Limb (tissue), 2 donors: ENCODE results near the gene HOXB6.
A peak's percentile ranks its signal among the peaks of the same experiment; 100 is the strongest.

Source experiments
- DNase-seq, 2 donors: peaks; one replicate each; pipeline ENCODE4 v3.0.0-alpha.2; 2016; ENCODE audit errors: extremely low spot score in 2 of 2

HOXB6 gene

DNA sequence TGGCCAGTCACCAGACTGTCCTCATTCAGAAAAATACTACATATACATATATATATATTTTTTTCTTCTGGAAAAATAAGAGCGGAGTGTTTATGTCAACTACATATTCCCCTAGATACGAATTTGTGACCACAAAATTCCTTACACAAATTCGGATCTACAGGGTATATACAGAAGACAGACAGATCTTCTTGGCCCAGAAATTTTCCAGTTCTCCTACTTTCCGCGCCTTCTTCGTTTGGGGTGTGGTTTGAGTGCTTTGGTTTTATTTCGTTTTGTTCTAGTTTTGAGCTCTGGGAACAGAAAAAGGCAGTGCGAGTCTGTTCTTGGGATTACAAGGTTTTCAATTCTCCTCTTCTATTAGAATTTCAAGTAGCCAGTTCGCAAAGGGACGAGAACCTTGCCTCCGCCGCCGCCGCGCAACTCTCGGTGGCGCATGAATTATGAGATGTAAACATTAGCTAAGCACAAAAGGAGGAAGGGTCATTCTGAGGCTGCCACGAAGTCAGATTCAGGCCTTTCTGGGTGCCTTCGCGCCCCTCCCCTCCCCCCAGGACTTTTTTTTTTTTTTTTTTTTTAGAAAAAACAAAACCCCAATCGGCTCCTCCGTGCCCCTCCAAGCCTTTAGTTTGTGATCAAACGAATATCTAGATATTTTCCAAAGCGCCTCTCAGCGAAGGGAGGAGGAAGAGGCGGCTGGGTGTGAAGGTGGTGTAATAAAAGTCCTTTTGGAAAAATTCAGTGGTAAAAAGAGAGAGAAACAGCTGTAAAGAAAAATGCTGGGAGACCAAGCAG is 24.8 kb downstream of the HOXB6 start:
- DNase-seq = peak in 1 of 2 donors; percentile 66

GRCh38 chr17:48579471-48579759 is 25.4 kb downstream of the HOXB6 start:
- DNase-seq = no peak

DNA sequence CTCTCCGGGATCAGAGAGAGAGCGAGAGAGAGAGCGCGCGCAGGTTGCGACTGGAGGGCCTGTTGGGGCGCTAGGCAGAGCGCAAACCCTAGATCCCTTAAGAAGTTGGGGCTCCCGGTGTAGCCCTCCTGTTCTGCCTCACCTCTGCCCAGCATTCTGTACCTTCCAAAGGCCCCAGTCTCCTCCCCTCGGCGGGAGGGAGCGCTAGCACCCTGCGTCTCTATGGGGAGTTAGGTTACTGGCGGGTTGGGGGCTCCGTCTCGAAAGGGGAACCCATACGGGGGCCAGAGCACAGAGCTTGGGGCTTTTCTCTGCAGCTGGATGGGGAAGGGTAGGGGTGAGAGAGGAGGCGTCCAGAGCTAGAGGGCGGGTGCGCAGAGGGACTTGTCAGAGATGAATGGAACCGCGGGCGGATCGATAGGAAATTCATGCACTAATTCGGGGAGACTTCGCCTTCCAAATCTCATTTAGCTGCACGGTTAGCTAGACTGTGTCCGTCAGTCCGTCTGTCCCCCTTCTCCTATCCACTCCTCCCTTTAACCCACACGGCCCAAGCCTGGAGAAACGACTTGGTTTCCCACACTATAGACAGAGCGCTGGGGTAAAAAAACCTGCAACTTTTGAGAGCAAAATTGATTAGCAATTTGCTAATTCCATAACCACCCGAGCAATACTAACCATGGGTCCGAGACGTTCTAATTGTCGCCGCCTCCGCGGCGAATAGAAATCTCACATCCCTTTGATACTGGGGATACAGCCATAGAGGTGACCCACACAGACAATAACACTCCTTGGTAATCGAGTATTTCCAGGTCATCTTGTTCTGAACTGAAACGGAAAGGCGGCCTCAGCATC is 25.9 kb downstream of the HOXB6 start:
- DNase-seq = peak in 1 of 2 donors; percentile 44

GRCh38 chr17:48577946-48578615 is 26.7 kb downstream of the HOXB6 start, which contains the start of gene HOXB4:
Gene HOXB4, minus strand, starts transcription at chr17:48578350. Its CDS starts 31 bp downstream, at chr17:48578319.
- DNase-seq = peak; percentile 80 to 87

GRCh38 chr17:48577330-48577945 is 27.3 kb downstream of the HOXB6 start:
- DNase-seq = peak in 1 of 2 donors; percentile 74

DNA sequence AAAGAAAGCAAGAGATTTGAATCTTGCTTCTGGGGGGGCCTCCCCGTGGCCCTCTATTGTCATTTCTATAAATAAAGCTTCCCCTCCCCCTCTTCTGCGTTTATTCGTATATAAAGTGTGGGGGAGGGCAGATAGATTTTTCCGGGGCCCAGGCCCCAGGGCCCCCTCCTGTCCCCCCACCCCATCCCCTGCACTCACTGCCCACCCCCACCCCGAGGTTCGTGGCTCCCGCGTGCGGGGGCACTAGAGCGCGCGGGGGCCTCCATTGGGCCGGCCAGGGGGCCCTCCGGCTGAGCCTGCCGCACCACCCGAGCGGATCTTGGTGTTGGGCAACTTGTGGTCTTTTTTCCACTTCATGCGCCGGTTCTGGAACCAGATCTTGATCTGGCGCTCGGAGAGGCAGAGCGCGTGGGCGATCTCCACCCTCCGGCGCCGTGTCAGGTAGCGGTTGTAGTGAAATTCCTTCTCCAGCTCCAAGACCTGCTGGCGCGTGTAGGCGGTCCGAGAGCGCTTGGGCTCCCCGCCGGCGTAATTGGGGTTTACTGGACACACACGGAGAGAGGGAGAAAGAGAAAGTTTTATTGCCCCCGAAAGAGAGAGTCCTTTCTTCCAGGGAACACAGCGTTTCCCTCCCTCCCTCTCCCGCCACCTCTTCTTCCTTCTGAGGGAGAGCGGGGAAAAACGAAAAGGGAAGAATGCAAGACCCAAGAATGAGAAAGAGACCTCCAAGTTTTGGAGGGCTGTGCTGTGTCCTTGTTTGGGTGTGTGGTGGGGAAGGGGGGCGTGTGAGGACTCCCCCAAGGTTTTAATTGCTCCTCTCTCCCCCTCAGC is 28.1 kb downstream of the HOXB6 start:
- DNase-seq = peak in 1 of 2 donors; percentile 75

DNA sequence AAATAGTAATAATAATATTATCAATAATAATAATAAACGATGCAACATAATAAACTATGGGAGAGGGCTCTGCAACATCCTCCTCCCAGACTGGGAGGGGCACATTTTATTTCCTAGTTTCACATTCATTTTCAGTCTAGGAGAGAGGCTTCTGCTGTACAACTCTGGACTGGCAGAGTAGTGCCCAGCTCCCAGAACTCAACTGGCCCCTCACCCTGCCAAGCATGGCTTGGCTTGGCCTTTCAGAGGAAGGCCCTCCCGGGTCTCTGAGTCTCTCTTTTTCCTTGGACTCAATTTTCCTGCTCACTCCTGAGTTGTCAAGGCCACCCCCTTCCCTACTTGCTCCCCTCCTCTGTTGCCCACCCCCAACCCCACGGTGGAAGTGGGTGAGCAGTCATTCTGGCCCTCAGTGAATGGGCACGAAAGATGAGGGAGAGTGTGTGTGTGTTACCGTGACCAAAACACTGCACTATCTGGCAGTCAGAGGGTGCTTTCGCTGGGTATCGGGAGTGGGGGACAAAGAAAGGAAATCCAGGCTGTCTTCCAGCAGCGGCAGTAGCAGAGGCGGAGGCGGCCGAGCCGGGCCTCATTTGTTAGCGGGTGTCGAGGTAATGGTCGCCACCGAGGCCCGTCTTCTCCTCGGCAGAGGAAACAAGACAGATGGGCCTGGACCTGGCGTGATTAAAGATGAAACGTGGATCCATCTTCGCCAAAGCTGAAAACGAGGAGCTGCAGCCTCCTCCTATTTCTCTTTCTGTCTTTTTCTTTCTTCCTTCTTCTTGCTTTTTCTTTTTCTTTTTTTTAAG is 28.9 kb downstream of the HOXB6 start:
- DNase-seq = peak in 1 of 2 donors; percentile 70

GRCh38 chr17:48575066-48575582 is 29.7 kb downstream of the HOXB6 start:
- no peak for DNase-seq

- DNase-seq = peak in 1 of 2 donors; percentile 53
These were observed 30.2 kb downstream of the HOXB6 start for GRCh38 chr17:48574505-48575065.

DNA sequence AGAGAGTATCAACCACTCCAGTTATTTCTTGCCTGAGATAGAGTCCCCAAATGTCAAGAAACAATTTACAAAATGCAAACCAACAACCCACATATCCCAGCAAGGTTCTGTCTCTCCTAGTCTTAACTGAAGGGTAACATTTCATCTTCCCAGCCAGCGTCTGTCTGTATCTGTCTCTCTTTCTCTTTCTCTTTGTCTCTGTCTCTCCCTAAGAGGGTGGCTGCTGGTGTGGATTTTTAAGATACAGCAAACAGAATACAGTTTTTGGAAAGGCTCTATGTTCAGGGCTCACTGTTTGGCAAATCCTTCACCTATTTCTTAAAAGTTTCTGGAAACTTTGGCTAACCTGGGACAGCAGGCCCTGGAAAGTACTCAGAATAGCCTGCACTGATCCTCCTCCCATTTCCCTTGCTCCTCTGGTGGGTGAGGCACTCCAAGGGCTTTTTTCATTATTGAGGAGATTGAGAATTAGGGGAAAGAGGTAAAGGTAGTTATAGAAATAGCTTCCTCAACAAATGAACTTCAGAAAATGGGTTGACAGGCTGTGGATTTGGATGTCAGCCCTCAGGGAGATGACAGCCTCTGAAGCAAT is 32.9 kb downstream of the HOXB6 start:
- DNase-seq = no peak

- DNase-seq = peak in 1 of 2 donors; percentile 73
These were observed 33.6 kb downstream of the HOXB6 start for GRCh38 chr17:48571024-48571818.

DNA sequence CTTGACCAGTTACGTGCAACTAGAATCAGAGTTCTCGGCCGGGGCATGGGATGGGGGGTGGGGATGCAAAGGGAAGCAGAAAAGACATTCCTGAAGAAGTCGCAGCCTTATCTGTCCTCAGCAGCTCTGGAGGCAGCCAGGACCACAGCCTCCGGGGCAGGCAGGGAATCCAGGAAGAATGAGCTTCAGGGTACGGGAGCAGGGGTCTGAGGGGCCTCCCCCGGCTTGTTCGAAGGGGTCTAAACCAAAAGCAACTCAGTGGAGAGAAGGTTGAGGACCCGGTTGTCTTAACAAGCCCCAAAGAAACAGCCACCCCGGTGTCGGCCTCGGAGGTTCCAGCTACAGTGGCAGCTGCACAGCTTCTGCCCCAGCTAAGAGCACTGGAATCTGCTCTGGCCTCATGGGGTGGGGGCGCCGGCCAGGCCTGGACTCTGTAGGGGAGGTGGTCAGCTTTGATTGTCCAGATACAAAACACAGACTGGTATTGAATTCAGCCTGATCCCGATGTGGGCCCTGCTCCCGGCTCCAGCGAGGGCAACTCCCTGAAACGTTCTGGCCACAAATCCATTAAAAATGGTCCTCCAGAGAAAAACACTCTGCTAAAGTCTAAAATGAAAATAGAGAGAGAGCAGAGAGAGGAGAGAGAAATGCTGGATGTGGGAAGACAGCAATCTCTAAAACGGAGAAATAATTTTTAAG is 34.3 kb downstream of the HOXB6 start:
- peak in 1 of 2 donors; percentile 59 for DNase-seq

DNA sequence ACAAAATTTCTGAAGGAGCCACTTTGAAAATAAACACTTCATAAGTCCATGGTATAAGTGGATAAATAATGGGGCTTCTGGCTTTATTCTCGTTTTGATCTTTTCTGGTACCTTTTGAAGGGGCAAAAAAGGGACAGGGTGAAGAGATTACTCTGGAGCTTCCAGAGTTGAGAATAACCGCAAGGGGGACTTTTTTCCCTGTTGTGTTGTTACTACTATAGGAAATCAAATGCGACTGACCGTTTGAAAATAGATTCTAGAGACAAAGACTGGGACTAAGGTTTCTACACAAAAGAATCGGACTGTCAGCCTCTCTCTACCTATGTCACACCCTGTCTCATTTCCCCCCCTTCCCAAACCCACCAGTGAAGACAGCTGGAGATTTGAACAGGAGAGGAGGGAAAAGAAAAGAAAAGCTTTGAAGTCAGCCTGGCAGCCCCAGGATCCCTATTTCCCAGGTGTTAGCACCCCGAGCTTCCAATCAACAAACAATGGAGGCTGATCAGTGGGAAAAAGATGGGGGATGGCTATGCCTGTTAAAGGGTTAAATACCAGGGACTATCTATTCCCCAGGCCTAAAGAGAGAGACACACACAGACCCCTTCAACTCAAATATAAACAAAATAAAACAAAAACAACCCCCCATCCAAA is 35.0 kb downstream of the HOXB6 start:
- no peak for DNase-seq

GRCh38 chr17:48569240-48569582 is 35.6 kb downstream of the HOXB6 start:
- DNase-seq = peak in 1 of 2 donors; percentile 60

GRCh38 chr17:48568499-48569239 is 36.1 kb downstream of the HOXB6 start:
- peak in 1 of 2 donors; percentile 66 for DNase-seq

- no peak for DNase-seq
These were observed 37.0 kb downstream of the HOXB6 start for GRCh38 chr17:48567646-48568354.
